Measurements from ENCODE around the gene GFPT1. TPM values are rescaled to one million over a fixed set of nuclear protein-coding genes. Genes with fewer than 3 reads are reported as not detected.

The GFPT1 gene
- total RNA-seq, 1 donor from 2014 or later: 126 TPM

GRCh38 chr2:69383176-69383812 is 3.7 kb downstream of the GFPT1 start:
- Histone ChIP-seq H3K9ac (ENCODE audit: low read length) (no peak overlapping the region), H2AFZ (ENCODE audit: low read depth, low read length) (no peak overlapping the region), H4K20me1 (ENCODE audit: insufficient read depth, low read length) (peaks cover 74% of the 10 kb centered on the region), H3K4me1 (ENCODE audit: insufficient read depth, low read length) (peaks cover 12% of the 10 kb centered on the region), H3K36me3 (ENCODE audit: insufficient read depth, low read length) (peaks cover 4% of the 10 kb centered on the region), H3K79me2 (ENCODE audit: insufficient read depth, low read length) (peaks cover 89% of the 10 kb centered on the region), H3K4me3 (ENCODE audit: insufficient read depth, low read depth, low read length) (no peak overlapping the region), H3K9me3 (ENCODE audit: insufficient read depth, low read depth, low read length) (no peaks in the 10 kb centered on the region), H3K4me2 (ENCODE audit: low read length) (peak overlapping the region; percentile 90), H3K27ac (ENCODE audit: low read depth, low read length) (no peak overlapping the region), H3K27me3 (ENCODE audit: insufficient read depth, low read length) (no peaks in the 10 kb centered on the region)
- H3K4me3 Mint-ChIP-seq (ENCODE audit: unreplicated experiment): peak overlapping the region; percentile 94
- peaks cover 4% of the 10 kb centered on the region for H3K36me3 Mint-ChIP-seq (ENCODE audit: low read depth, unreplicated experiment)
- FAIRE-seq (no peak), DNase-seq (ENCODE audit: low read depth) (no peak)
- TF ChIP-seq CTCF (IDR thresholded peaks at IDR 0.05; ENCODE audit: insufficient read depth, low read depth, low read length) (no peak), EZH2 (IDR thresholded peaks at IDR 0.05; ENCODE audit: insufficient read depth, low read length) (no peak)
- no peaks in the 10 kb centered on the region for H3K9me3 Mint-ChIP-seq (ENCODE audit: unreplicated experiment)
- peak overlapping the region; percentile 47 for H3K27ac Mint-ChIP-seq (ENCODE audit: unreplicated experiment)
- H3K4me1 Mint-ChIP-seq (ENCODE audit: low read depth, unreplicated experiment): peaks cover 40% of the 10 kb centered on the region
- no peaks in the 10 kb centered on the region for H3K27me3 Mint-ChIP-seq (ENCODE audit: low read depth, unreplicated experiment)

GRCh38 chr2:69382547-69382946 is 4.5 kb downstream of the GFPT1 start:
- no peak overlapping the region for H2AFZ ChIP-seq (ENCODE audit: low read depth, low read length)
- H3K9me3 ChIP-seq (ENCODE audit: insufficient read depth, low read depth, low read length): no peaks in the 10 kb centered on the region
- TF ChIP-seq EZH2 (IDR thresholded peaks at IDR 0.05; ENCODE audit: insufficient read depth, low read length): no peak
- no peak for TF ChIP-seq CTCF (IDR thresholded peaks at IDR 0.05; ENCODE audit: insufficient read depth, low read depth, low read length)
- Mint-ChIP-seq H3K4me3 (ENCODE audit: unreplicated experiment) (peak overlapping the region; percentile 2), H3K4me1 (ENCODE audit: low read depth, unreplicated experiment) (peaks cover 33% of the 10 kb centered on the region), H3K36me3 (ENCODE audit: low read depth, unreplicated experiment) (peaks cover 4% of the 10 kb centered on the region), H3K27me3 (ENCODE audit: low read depth, unreplicated experiment) (no peaks in the 10 kb centered on the region), H3K9me3 (ENCODE audit: unreplicated experiment) (no peaks in the 10 kb centered on the region), H3K27ac (ENCODE audit: unreplicated experiment) (no peak overlapping the region)
- H3K4me1 ChIP-seq (ENCODE audit: insufficient read depth, low read length): peaks cover 8% of the 10 kb centered on the region
- FAIRE-seq (no peak), DNase-seq (ENCODE audit: low read depth) (no peak)
- H3K36me3 ChIP-seq (ENCODE audit: insufficient read depth, low read length): peaks cover 4% of the 10 kb centered on the region
- H4K20me1 ChIP-seq (ENCODE audit: insufficient read depth, low read length): peaks cover 82% of the 10 kb centered on the region
- H3K79me2 ChIP-seq (ENCODE audit: insufficient read depth, low read length): peaks cover 94% of the 10 kb centered on the region
- peak overlapping the region; percentile 9 for H3K4me2 ChIP-seq (ENCODE audit: low read length)
- no peak overlapping the region for H3K4me3 ChIP-seq (ENCODE audit: insufficient read depth, low read depth, low read length)
- no peak overlapping the region for H3K9ac ChIP-seq (ENCODE audit: low read length)
- H3K27me3 ChIP-seq (ENCODE audit: insufficient read depth, low read length): no peaks in the 10 kb centered on the region
- H3K27ac ChIP-seq (ENCODE audit: low read depth, low read length): no peak overlapping the region

GRCh38 chr2:69381337-69381737 is 5.7 kb downstream of the GFPT1 start:
- peaks cover 4% of the 10 kb centered on the region for H3K36me3 ChIP-seq (ENCODE audit: insufficient read depth, low read length)
- Mint-ChIP-seq H3K36me3 (ENCODE audit: low read depth, unreplicated experiment) (peaks cover 4% of the 10 kb centered on the region), H3K4me1 (ENCODE audit: low read depth, unreplicated experiment) (peaks cover 32% of the 10 kb centered on the region), H3K27ac (ENCODE audit: unreplicated experiment) (peak overlapping the region; percentile 21), H3K27me3 (ENCODE audit: low read depth, unreplicated experiment) (no peaks in the 10 kb centered on the region), H3K4me3 (ENCODE audit: unreplicated experiment) (peak overlapping the region; percentile 50), H3K9me3 (ENCODE audit: unreplicated experiment) (no peaks in the 10 kb centered on the region)
- H3K27me3 ChIP-seq (ENCODE audit: insufficient read depth, low read length): no peaks in the 10 kb centered on the region
- no peak overlapping the region for H3K9ac ChIP-seq (ENCODE audit: low read length)
- no peak overlapping the region for H3K4me2 ChIP-seq (ENCODE audit: low read length)
- H4K20me1 ChIP-seq (ENCODE audit: insufficient read depth, low read length): peaks cover 94% of the 10 kb centered on the region
- no peak for FAIRE-seq
- H3K79me2 ChIP-seq (ENCODE audit: insufficient read depth, low read length): peaks cover 99% of the 10 kb centered on the region
- H3K27ac ChIP-seq (ENCODE audit: low read depth, low read length): no peak overlapping the region
- no peaks in the 10 kb centered on the region for H3K9me3 ChIP-seq (ENCODE audit: insufficient read depth, low read depth, low read length)
- H2AFZ ChIP-seq (ENCODE audit: low read depth, low read length): no peak overlapping the region
- H3K4me3 ChIP-seq (ENCODE audit: insufficient read depth, low read depth, low read length): no peak overlapping the region
- peaks cover 6% of the 10 kb centered on the region for H3K4me1 ChIP-seq (ENCODE audit: insufficient read depth, low read length)
- TF ChIP-seq EZH2 (IDR thresholded peaks at IDR 0.05; ENCODE audit: insufficient read depth, low read length) (no peak), CTCF (IDR thresholded peaks at IDR 0.05; ENCODE audit: insufficient read depth, low read depth, low read length) (no peak)
- DNase-seq (ENCODE audit: low read depth): peak; percentile 25

All from astrocyte (in vitro differentiated cells and primary cell).